Lower leg skin (tissue), 3 donors: ENCODE data around the gene ADAT2.
"Not testable (repeated sequence)": the region's sequence is repeated elsewhere in the genome, so short reads cannot be mapped to it uniquely, and the experiment has no call there.

Experiments
- CTCF ChIP-seq, 3 donors: fragments of 450-650 bp; IDR thresholded peaks; one replicate each; pipeline ENCODE4 v1.5.1; 2016; ENCODE audit warnings: antibody characterized with exemption in 3 of 3, mild to moderate bottlenecking in 3 of 3, moderate library complexity in 2 of 3
- POLR2A ChIP-seq, 2 donors: fragments of 450-650 bp; IDR thresholded peaks; one replicate each; pipeline ENCODE4 v1.6.1; 2016 to 2017; ENCODE audit warnings: antibody characterized with exemption in 2 of 2, mild to moderate bottlenecking in 1 of 2, moderate library complexity in 1 of 2

GRCh38 chr6:143447865-143448264 is 2.6 kb downstream of the ADAT2 start:
- TF ChIP-seq POLR2A, CTCF (IDR thresholded peaks at IDR 0.05): not testable (repeated sequence)
